Mononuclear cell (primary cell): ENCODE data around the gene SLFN5. TPM values are rescaled to one million over a fixed set of nuclear protein-coding genes. Genes with fewer than 3 reads are reported as not detected.
"Not testable (repeated sequence)": the region's sequence is repeated elsewhere in the genome, so short reads cannot be mapped to it uniquely, and the experiment has no call there.

ENCODE experiments used
- H3K27me3 ChIP-seq: 2 replicates; pipeline ENCODE4 v1.6.0; 2011; ENCODE audit warnings: low read length, control low read depth; ENCODE audit not compliant: insufficient read depth
- H3K4me1 ChIP-seq: 2 replicates; pipeline ENCODE4 v1.5.1; 2011; ENCODE audit warnings: mild to moderate bottlenecking, low read length, control low read depth; ENCODE audit not compliant: insufficient read depth
- H3K4me3 ChIP-seq: 2 replicates; pipeline ENCODE4 v1.5.1; 2011; ENCODE audit warnings: mild to moderate bottlenecking, low read length, moderate library complexity
- H3K9me3 ChIP-seq: 2 replicates; pipeline ENCODE4 v1.5.1; 2011; ENCODE audit warnings: low read depth, mild to moderate bottlenecking, control low read depth, low read length
- total RNA-seq: library from RNA; depleted of rRNA; stranded (reverse); fragments of >200 nt; gene quantifications from one replicate; pipeline ENCODE4 v1.2.3, GENCODE V29; 2012

Gene SLFN5
- total RNA-seq = 47.8 TPM

DNA sequence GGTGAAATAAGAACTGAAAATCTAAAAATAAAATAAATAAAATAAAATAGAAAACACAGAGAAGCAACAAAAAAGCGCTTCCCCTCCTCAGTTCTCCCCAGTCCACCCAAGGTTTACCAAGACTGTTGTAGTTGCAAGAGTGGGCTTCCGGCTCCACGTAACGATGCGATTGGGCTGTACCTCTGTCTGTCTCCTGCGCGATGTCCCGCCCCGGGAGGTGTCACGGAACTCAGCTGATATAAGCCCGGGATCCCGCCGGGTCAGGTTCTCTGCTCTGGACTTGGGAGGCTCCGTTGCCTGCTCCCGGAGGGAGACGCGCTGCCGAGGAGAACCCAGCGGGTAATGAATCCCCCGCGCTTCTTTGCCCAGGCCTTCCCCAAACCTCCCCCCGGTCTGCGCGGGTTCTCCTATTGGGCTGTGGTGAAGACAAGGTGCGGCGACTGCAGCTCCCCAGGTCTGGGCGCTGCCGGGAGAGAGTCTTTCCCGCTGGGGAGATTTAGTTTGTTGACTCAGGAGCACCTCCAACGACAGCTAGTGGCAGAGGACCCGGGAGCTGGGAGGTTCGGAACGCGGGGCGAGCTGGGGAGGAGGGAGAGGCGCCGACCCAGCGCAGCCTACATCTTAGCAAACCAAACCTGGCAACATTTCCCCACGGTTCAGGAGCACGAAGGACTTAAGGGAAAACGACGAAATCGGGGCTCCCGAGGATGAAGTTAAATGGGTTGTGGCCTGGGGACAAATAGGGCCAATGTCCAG is at the start of gene SLFN5:
TSS of gene SLFN5 (plus strand) at position 268 of the 756 bp plus-strand sequence. CDS start 15,619 bp downstream, outside the sequence.
- Histone ChIP-seq H3K9me3 (no peaks in the 10 kb centered on the region), H3K4me1 (peaks cover 66% of the 10 kb centered on the region), H3K27me3 (no peaks in the 10 kb centered on the region), H3K4me3 (peak within 1 kb of the TSS; percentile 99)

- H3K9me3 ChIP-seq, H3K4me1 ChIP-seq, H3K4me3 ChIP-seq, H3K27me3 ChIP-seq: not testable (repeated sequence)
Measured at GRCh38 chr17:35194001-35194400, 48.9 kb upstream of the SLFN5 start, which contains the start of gene SLC35G3. SLC35G3 (minus strand) TSS chr17:35194393; CDS start chr17:35194307, 86 bp downstream.

DNA sequence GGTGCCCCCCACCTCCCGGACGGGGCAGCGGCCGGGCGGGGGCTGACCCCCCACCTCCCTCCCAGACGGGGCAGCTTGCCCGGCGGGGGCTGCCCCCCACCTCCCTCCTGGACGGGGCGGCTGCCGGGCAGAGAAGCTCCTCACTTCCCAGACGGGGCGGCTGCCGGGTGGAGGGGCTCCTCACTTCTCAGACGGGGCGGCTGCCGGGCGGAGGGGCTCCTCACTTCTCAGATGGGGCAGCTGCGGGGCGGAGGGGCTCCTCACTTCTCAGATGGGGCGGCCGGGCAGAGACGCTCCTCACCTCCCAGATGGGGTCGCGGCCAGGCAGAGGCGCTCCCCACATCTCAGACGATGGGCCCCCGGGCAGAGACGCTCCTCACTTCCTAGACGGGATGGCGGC is 47.8 kb upstream of the SLFN5 start:
- not testable (repeated sequence) for H3K9me3 ChIP-seq, H3K4me3 ChIP-seq, H3K27me3 ChIP-seq, H3K4me1 ChIP-seq

DNA sequence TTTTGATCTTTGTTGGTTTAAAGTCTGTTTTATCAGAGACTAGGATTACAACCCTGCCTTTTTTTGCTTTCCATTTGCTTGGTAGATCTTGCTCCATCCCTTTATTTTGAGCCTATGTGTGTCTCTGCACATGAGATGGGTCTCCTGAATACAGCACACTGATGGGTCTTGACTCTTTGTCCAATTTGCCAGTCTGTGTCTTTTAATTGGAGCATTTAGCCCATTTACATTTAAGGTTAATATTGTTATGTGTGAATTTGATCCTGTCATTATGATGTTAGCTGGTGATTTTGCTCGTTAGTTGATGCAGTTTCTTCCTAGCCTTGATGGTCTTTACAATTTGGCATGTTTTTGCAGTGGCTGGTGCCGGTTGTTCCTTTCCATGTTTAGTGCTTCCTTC is 40.3 kb upstream of the SLFN5 start:
- H3K9me3 ChIP-seq, H3K4me3 ChIP-seq, H3K27me3 ChIP-seq, H3K4me1 ChIP-seq: not testable (repeated sequence)

DNA sequence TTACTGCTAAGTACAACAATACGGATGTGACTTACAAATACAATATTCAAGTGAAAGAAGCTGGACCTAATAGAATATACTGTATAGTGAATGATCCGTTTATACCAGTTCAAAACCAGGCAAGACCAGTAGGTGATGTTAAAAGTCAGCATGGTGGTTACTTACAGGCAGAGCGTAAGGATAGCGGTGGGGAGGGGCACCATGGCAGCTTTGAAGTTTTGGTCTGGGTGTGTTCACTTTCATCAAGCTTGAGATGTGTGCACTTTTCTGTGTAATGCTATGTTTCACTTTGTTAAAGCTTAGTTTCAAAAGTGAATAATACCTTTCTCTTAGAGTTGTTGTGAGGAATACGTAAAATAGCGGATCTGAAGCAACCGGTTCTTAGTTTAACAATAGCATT is 32.1 kb upstream of the SLFN5 start:
- Histone ChIP-seq H3K27me3 (peaks cover 5% of the 10 kb centered on the region), H3K4me3 (no peak overlapping the region), H3K4me1 (peaks cover 33% of the 10 kb centered on the region), H3K9me3 (no peaks in the 10 kb centered on the region)

GRCh38 chr17:35212668-35213067 is 30.2 kb upstream of the SLFN5 start:
- peaks cover 42% of the 10 kb centered on the region for H3K4me1 ChIP-seq
- H3K27me3 ChIP-seq = peaks cover 3% of the 10 kb centered on the region
- no peaks in the 10 kb centered on the region for H3K9me3 ChIP-seq
- H3K4me3 ChIP-seq = no peak overlapping the region

DNA sequence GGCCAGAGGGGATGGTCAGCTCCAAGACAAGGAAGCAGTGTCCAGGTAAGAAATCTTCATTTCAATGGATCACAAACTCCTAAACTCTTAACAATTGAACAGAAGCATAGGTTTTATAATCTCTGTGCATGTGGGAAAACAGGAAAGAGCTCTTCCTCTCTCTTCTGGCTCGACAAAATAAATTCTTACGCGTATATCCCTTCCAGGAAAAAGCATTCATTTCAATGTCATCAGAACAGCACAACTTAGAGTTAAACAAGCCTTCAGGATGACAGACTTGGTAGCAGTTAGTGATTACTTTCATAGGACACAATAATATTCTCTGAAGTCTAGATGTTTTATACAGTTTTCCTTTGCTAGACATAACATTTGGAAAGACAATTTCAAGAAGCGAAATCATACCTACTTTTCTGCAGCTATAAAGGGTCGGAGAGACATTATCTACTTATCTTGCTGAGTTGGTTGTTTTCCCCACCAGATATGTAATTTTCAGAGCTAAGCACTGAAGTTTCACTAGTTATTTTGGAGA is 29.4 kb upstream of the SLFN5 start:
- H3K4me3 ChIP-seq = no peak overlapping the region
- H3K27me3 ChIP-seq = peaks cover 3% of the 10 kb centered on the region
- H3K9me3 ChIP-seq = no peaks in the 10 kb centered on the region
- H3K4me1 ChIP-seq = peaks cover 51% of the 10 kb centered on the region

DNA sequence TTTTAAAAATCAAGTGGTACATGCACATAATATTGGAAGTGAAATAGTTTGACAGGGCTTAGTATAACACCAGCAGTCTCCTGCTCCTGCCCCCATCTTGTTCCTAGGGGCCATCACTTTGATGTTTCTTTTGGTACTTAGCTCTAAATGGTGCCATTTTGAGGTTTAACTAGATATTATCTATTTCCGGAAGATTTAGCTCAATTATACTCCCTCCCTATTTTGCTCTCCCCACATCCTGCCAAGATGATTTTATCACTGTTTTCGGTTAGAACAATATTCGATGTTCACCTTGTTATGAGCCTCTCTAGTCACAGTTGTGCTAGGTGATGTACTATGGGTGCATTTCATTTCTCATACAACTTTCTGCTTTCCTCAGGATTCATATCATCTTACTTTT is 28.7 kb upstream of the SLFN5 start:
- H3K4me3 ChIP-seq = no peak overlapping the region
- H3K27me3 ChIP-seq = peaks cover 3% of the 10 kb centered on the region
- H3K4me1 ChIP-seq = peaks cover 57% of the 10 kb centered on the region
- no peaks in the 10 kb centered on the region for H3K9me3 ChIP-seq

DNA sequence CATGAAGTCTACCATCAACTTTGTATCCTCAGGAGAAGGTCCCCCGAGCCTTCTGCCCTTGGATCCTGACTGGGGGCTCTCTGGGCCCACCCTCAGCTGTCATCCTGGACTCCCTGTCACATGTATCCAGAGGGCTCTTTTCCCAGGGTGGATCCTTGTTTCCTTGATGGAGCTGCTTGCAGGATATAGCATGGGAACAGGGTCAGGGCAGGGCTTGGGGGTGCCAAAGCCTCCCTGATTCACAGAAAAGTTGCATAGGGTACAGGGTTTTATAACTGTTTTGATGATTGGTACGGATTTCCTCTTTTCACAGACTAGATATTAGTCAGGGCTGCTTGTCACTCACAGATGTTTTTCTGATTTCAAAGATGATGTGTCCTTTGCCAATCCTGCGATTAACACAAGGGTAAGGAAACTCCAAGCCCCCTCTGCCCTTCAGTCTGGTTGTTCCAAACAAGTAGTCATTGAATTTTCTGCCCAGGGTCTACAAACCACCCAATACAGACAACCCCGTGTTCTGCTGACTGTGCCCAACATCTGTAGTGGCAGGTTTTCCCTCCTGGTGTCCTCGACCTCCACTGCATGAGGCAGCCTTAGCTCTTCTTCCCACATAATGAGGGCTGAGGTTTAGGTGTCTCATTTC is 28.1 kb upstream of the SLFN5 start:
- peaks cover 61% of the 10 kb centered on the region for H3K4me1 ChIP-seq
- H3K9me3 ChIP-seq = no peaks in the 10 kb centered on the region
- peaks cover 3% of the 10 kb centered on the region for H3K27me3 ChIP-seq
- no peak overlapping the region for H3K4me3 ChIP-seq

DNA sequence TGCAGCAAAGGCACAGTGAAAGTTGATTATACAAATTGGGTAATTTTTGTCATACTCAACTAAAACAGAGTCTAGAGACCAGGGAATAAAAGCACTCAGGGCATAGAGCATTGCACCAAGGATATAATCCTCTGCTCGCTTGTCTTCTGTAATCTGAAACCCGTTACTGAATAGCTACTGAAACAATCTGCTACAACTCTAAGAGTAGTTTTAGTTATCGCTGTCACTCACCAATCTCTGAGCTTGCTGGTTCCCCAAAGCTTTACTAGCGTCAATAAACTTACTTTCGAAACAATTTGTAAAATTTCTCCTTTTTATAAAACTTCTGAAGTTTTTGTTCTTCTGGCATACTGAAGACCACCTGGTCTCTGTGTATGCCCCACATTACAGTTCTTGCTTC is 25.8 kb upstream of the SLFN5 start:
- H3K4me1 ChIP-seq = peaks cover 59% of the 10 kb centered on the region
- H3K27me3 ChIP-seq = peaks cover 3% of the 10 kb centered on the region
- no peaks in the 10 kb centered on the region for H3K9me3 ChIP-seq
- H3K4me3 ChIP-seq = no peak overlapping the region

GRCh38 chr17:35218915-35219314 is 24.0 kb upstream of the SLFN5 start:
- no peak overlapping the region for H3K4me3 ChIP-seq
- H3K27me3 ChIP-seq = peaks cover 3% of the 10 kb centered on the region
- peaks cover 46% of the 10 kb centered on the region for H3K4me1 ChIP-seq
- peaks cover 6% of the 10 kb centered on the region for H3K9me3 ChIP-seq

DNA sequence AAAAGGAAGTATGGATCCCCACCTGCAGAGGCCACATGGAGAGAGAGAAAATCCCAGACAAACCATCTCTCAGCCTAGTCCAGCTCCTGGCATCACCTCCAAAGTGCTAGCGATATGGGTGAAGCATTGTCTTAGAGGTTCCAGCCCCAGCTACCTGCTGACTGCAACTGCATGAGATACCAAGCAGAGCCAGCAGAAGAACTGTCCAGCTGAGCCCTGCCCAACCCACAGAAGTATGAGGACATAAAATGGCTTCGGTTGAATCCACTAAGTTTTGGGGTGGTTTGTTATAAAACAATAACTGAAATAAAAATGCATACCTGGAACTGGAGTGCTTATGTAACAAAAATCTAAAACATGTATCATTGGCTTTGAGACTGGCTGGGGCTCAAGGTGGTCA is 20.4 kb upstream of the SLFN5 start:
- Histone ChIP-seq H3K4me1 (peaks cover 26% of the 10 kb centered on the region), H3K9me3 (peaks cover 6% of the 10 kb centered on the region), H3K4me3 (no peak overlapping the region), H3K27me3 (no peaks in the 10 kb centered on the region)

- H3K4me1 ChIP-seq = peaks cover 9% of the 10 kb centered on the region
- H3K4me3 ChIP-seq = no peak overlapping the region
- H3K9me3 ChIP-seq = peaks cover 6% of the 10 kb centered on the region
- no peaks in the 10 kb centered on the region for H3K27me3 ChIP-seq
Measured at GRCh38 chr17:35224436-35224835, 18.4 kb upstream of the SLFN5 start.

- Histone ChIP-seq H3K4me3 (no peak overlapping the region), H3K9me3 (peaks cover 5% of the 10 kb centered on the region), H3K4me1 (no peaks in the 10 kb centered on the region), H3K27me3 (no peaks in the 10 kb centered on the region)
Measured at GRCh38 chr17:35227546-35227945, 15.3 kb upstream of the SLFN5 start.

- H3K4me3 ChIP-seq = no peak overlapping the region
- H3K27me3 ChIP-seq = no peaks in the 10 kb centered on the region
- no peaks in the 10 kb centered on the region for H3K4me1 ChIP-seq
- no peaks in the 10 kb centered on the region for H3K9me3 ChIP-seq
Measured at GRCh38 chr17:35229638-35230037, 13.2 kb upstream of the SLFN5 start.

GRCh38 chr17:35234315-35234714 is 8.6 kb upstream of the SLFN5 start:
- H3K4me1 ChIP-seq = peaks cover 33% of the 10 kb centered on the region
- H3K27me3 ChIP-seq, H3K4me3 ChIP-seq: not testable (repeated sequence)

More at GRCh38 chr17:35234315-35234714, 8.6 kb upstream of the SLFN5 start:
- H3K9me3 ChIP-seq = not testable (repeated sequence)
